HG03521 (cell line): ENCODE measurements around the gene MFSD11.
"Not testable (repeated sequence)": the region's sequence is repeated elsewhere in the genome, so short reads cannot be mapped to it uniquely, and the experiment has no call there.

ENCODE experiments used
- ATAC-seq: cut with Tn5 transposase; IDR thresholded peaks from one replicate; pipeline ENCODE4 v1.9.1; 2021; ENCODE audit warnings: mild to moderate bottlenecking, moderate library complexity; ENCODE audit not compliant: unreplicated experiment

The MFSD11 gene

GRCh38 chr17:76726231-76726775, 11.6 kb upstream of the MFSD11 start, which contains the start of gene JMJD6:
Gene JMJD6 (minus strand): TSS chr17:76726606. CDS start chr17:76726475, 131 bp downstream.
- peak; percentile 72 for ATAC-seq

- ATAC-seq: peak; percentile 47
These were observed 10.9 kb upstream of the MFSD11 start, which contains the start of gene METTL23 for GRCh38 chr17:76726776-76727718. Gene METTL23 (plus strand): TSS chr17:76726839. CDS start chr17:76729711, 2,872 bp downstream.

- no peak for ATAC-seq
These were observed 10.0 kb upstream of the MFSD11 start for GRCh38 chr17:76727745-76728456.

- ATAC-seq: not testable (repeated sequence)
These were observed 5.9 kb upstream of the MFSD11 start for GRCh38 chr17:76731800-76732733.

- no peak for ATAC-seq
These were observed 4.9 kb upstream of the MFSD11 start for GRCh38 chr17:76732734-76733617.

- ATAC-seq: no peak
These were observed 4.3 kb upstream of the MFSD11 start for GRCh38 chr17:76733618-76733957.

- no peak for ATAC-seq
These were observed 3.7 kb upstream of the MFSD11 start for GRCh38 chr17:76734080-76734840.

GRCh38 chr17:76735006-76735405, 2.9 kb upstream of the MFSD11 start:
- no peak for ATAC-seq

- no peak for ATAC-seq
These were observed 2.2 kb upstream of the MFSD11 start for GRCh38 chr17:76735586-76736348.

GRCh38 chr17:76736349-76737081, 1.4 kb upstream of the MFSD11 start:
- peak; percentile 10 for ATAC-seq

- ATAC-seq: peak; percentile 71
These were observed 740 bp upstream of the MFSD11 start, which contains the start of gene SRSF2 for GRCh38 chr17:76737082-76737675. Gene SRSF2 (minus strand): TSS chr17:76737331. CDS start chr17:76737160, 171 bp downstream.

GRCh38 chr17:76738468-76738850, 540 bp downstream of the MFSD11 start:
- no peak for ATAC-seq

GRCh38 chr17:76739568-76740115, 1.7 kb downstream of the MFSD11 start:
- ATAC-seq: not testable (repeated sequence)

GRCh38 chr17:76740329-76741118, 2.6 kb downstream of the MFSD11 start:
- ATAC-seq: no peak

- ATAC-seq: no peak
These were observed 5.0 kb downstream of the MFSD11 start for GRCh38 chr17:76742958-76743357.

GRCh38 chr17:76744747-76745146, 6.8 kb downstream of the MFSD11 start:
- no peak for ATAC-seq
